GM19455 (cell line): ENCODE results near the gene FBXO39.
"Not testable (repeated sequence)": the region's sequence is repeated elsewhere in the genome, so short reads cannot be mapped to it uniquely, and the experiment has no call there.

Experiments used
- ATAC-seq: cut with Tn5 transposase; IDR thresholded peaks from one replicate; pipeline ENCODE4 v1.9.1; 2021; ENCODE audit not compliant: unreplicated experiment

Gene FBXO39

GRCh38 chr17:6775871-6776405 lies at the start of gene FBXO39:
TSS of gene FBXO39 (plus strand) at chr17:6776215. CDS start at chr17:6779869, 3,654 bp downstream.
- ATAC-seq = no peak

- no peak for ATAC-seq
Observed at GRCh38 chr17:6729531-6729930, 46.5 kb upstream of the FBXO39 start.

- ATAC-seq = not testable (repeated sequence)
Observed at GRCh38 chr17:6746665-6747064, 29.4 kb upstream of the FBXO39 start.

- no peak for ATAC-seq
Observed at GRCh38 chr17:6748617-6749016, 27.4 kb upstream of the FBXO39 start.

GRCh38 chr17:6749519-6749918 lies 26.5 kb upstream of the FBXO39 start:
- ATAC-seq = no peak

- no peak for ATAC-seq
Observed at GRCh38 chr17:6752068-6752909, 23.7 kb upstream of the FBXO39 start.

- ATAC-seq = no peak
Observed at GRCh38 chr17:6753006-6753445, 23.0 kb upstream of the FBXO39 start.

GRCh38 chr17:6753546-6753945 lies 22.5 kb upstream of the FBXO39 start:
- no peak for ATAC-seq

GRCh38 chr17:6755281-6755680 lies 20.7 kb upstream of the FBXO39 start:
- no peak for ATAC-seq

GRCh38 chr17:6755731-6756184 lies 20.3 kb upstream of the FBXO39 start, which contains the start of gene XAF1:
TSS of gene XAF1 (plus strand) at chr17:6756046. CDS start at chr17:6756079, 33 bp downstream.
- no peak for ATAC-seq

GRCh38 chr17:6756425-6757031 lies 19.5 kb upstream of the FBXO39 start:
- ATAC-seq = no peak

- no peak for ATAC-seq
Observed at GRCh38 chr17:6757747-6758146, 18.3 kb upstream of the FBXO39 start.

- no peak for ATAC-seq
Observed at GRCh38 chr17:6761779-6762178, 14.2 kb upstream of the FBXO39 start.

- ATAC-seq = no peak
Observed at GRCh38 chr17:6768447-6768846, 7.6 kb upstream of the FBXO39 start.

GRCh38 chr17:6772016-6772415 lies 4.0 kb upstream of the FBXO39 start:
- no peak for ATAC-seq

GRCh38 chr17:6774906-6775305 lies 1.1 kb upstream of the FBXO39 start:
- not testable (repeated sequence) for ATAC-seq

GRCh38 chr17:6779411-6779810 lies 3.4 kb downstream of the FBXO39 start:
- ATAC-seq = no peak

- no peak for ATAC-seq
Observed at GRCh38 chr17:6780001-6780400, 4.0 kb downstream of the FBXO39 start.

GRCh38 chr17:6780886-6781285 lies 4.9 kb downstream of the FBXO39 start:
- ATAC-seq = no peak

GRCh38 chr17:6782244-6782643 lies 6.2 kb downstream of the FBXO39 start:
- ATAC-seq = no peak

GRCh38 chr17:6786618-6787017 lies 10.6 kb downstream of the FBXO39 start:
- ATAC-seq = no peak
